Gastroesophageal sphincter (tissue), 3 donors: Measurements from ENCODE around the gene FBXO42.

ENCODE experiments used
- CTCF ChIP-seq, 4 experiments: fragments of 200-600 bp in 2 of 4; fragments of 450-650 bp in 2 of 4; sonication (generic) in 1 of 4; IDR thresholded peaks; one replicate each; pipeline ENCODE4 v1.5.1; 2017 to 2019; ENCODE audit warnings: antibody characterized with exemption in 4 of 4, mild to moderate bottlenecking in 2 of 4, moderate library complexity in 2 of 4
- EP300 ChIP-seq: sonication (generic); formaldehyde crosslinking; IDR thresholded peaks from one replicate; pipeline ENCODE4 v1.6.1; 2017; ENCODE audit warnings: antibody characterized with exemption, mild to moderate bottlenecking
- POLR2A ChIP-seq, 2 donors: fragments of 450-650 bp; IDR thresholded peaks; one replicate each; pipeline ENCODE4 v1.6.1; 2017; ENCODE audit warnings: antibody characterized with exemption in 2 of 2, mild to moderate bottlenecking in 2 of 2, moderate library complexity in 1 of 2
- POLR2AphosphoS5 ChIP-seq: sonication (generic); formaldehyde crosslinking; IDR thresholded peaks from one replicate; pipeline ENCODE4 v1.6.1; 2017; ENCODE audit warnings: antibody characterized with exemption

- TF ChIP-seq CTCF (IDR thresholded peaks at IDR 0.05) (no peak), EP300 (no peak), POLR2A (IDR thresholded peaks at IDR 0.05) (no peak), POLR2AphosphoS5 (no peak)
These were observed 2.3 kb upstream of the FBXO42 start for GRCh38 chr1:16354619-16355018.
